Kidney tubule cell (primary cell): ENCODE data around the gene COL24A1.

Experiments used
- DNase-seq: peaks from one replicate; pipeline ENCODE4 v3.0.0-alpha.2; 2018; ENCODE audit warnings: low spot score

Gene COL24A1

GRCh38 chr1:85681087-85681486 is 475.5 kb downstream of the COL24A1 start:
- peak; percentile 93 for DNase-seq
